PC-9 (cell line): ENCODE results near the gene LRP8.

Experiments
- EZH2 ChIP-seq: fragments of 200-600 bp; sonication (generic); IDR thresholded peaks from 2 replicates; pipeline ENCODE4 v1.8.0; 2017; ENCODE audit warnings: antibody characterized with exemption, low read depth
- TF ChIP-seq, protein P1 (sequence below): fragments of 200-600 bp; sonication (generic); conservative IDR thresholded peaks from 2 replicates; pipeline ENCODE4 v1.6.1; 2017; ENCODE audit warnings: mixed run types, antibody characterized with exemption, mild to moderate bottlenecking, moderate library complexity

DNA sequence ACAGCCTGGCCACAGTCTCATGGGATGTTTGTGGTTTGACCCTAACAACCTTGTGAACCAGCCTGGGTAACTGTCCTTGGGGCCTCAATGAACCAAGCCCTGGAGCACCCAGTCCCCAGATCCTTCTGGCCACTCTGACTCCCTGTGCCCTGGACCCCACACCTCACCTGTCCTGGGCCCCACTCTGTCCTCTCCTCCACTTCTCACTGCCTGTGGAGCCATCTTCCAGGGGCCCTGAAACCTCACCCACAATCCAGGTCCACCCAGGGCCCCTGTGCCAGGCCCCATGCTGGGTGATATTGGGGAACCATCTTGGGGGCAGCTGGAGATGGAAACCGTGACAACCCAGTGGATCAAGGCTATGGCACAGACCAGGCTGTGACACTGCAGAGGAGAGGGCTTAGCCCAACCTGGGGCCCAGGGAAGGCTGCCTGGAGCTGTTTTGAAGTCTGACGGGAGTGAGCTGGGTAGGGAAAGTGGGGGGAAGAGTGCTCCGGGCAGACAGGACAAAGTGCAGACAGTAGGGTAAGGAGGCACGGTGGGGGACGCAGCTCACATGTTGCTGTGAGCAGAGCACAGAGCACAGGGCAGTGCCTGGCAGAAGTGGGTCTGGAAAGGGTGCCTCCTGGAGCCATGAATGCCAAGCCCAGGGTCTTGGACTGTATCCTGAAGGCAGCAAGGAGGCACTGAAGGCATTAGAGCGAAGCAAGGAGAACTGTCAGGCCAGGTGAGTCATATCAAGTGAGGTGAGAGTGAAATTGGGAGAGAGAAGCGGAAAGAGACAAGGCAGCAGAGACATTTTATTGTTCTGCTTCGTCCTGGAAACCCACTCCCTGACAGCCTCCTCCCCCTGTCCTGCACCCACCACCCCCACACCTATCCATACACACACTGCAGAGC lies 12.1 kb upstream of the LRP8 start:
- TF ChIP-seq, protein P1, sequence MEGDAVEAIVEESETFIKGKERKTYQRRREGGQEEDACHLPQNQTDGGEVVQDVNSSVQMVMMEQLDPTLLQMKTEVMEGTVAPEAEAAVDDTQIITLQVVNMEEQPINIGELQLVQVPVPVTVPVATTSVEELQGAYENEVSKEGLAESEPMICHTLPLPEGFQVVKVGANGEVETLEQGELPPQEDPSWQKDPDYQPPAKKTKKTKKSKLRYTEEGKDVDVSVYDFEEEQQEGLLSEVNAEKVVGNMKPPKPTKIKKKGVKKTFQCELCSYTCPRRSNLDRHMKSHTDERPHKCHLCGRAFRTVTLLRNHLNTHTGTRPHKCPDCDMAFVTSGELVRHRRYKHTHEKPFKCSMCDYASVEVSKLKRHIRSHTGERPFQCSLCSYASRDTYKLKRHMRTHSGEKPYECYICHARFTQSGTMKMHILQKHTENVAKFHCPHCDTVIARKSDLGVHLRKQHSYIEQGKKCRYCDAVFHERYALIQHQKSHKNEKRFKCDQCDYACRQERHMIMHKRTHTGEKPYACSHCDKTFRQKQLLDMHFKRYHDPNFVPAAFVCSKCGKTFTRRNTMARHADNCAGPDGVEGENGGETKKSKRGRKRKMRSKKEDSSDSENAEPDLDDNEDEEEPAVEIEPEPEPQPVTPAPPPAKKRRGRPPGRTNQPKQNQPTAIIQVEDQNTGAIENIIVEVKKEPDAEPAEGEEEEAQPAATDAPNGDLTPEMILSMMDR = no peak
- TF ChIP-seq EZH2 = no peak
